ENCODE results near the gene TRUB1.

Gene TRUB1

DNA sequence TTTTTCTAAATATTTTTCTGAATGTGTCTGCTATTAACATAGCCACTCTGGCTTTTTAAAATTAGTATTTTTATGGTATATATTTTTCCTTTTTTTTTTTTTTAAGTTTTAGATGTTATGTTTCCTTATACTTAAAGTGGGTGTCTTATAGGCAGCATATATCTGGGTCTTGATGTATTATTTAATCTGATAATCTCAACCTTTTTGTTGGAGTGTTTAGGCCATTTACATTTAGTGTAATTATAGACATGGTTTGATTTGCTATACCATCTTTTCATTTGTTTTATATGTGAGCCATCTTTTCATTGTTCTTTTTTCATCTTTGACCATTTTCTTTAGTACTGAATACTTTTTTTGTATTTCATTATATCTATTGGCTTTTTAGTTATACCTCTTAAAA, 45.0 kb downstream of the TRUB1 start:
- no peak for DNase-seq

DNA sequence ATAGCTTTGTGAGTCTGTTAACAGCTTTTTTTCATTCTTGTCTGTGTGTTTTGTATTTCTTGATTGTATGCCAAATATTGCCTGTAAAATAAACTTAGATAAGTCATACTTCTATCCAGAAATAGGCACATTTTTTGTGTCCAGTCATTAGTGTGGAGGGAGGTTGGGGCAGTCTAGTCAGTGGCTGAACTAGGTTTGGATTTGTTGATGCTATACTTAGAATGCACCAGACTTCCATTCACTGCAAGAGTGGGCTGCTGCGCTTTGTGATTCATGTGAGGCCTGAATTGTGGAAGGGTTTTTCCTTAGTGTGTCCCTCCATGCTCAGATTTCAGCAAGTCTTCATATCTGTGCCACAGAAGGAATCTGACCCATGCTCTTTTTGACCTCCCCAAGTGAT, 50.0 kb downstream of the TRUB1 start:
- no peak for DNase-seq

DNA sequence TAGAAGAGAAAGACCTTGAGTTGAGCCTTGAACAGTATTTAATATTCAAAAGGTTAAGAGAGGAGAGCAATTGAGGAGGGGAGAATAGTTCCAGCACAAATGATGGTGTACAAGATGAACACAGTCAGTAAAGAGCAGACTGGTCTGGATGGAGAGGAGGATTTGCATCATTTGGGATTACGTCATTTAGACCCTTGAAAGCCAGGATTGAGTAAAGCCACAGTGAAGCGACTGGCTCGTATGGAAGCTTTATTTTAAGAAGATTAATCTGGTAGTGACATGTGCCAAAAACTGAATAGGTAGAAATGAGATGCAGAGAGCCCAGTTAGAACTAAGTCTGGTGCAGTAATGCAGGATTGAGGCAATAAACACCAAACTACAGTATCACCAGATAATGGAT, 52.6 kb downstream of the TRUB1 start:
- DNase-seq: no peak

DNA sequence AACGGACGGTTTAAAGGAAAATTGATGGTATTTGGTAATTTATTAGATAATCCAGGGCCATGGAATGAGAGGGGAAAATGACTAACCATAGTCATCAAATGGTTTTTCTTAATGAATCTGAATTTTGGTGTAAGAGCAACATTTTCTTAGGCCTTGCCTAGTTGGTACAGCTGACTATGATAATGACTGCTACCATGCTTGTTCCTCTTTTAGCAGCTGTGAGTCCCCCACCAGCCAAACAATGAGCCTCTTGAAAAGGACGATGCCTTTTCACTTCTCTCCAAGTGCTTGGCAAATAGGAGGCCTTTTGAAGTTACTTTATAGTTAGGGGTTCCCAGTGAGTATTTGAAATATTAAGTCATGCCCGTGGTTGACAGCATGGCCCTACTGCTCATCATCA, 53.0 kb downstream of the TRUB1 start:
- DNase-seq: peak in 1 of 3 experiments; percentile 6

DNA sequence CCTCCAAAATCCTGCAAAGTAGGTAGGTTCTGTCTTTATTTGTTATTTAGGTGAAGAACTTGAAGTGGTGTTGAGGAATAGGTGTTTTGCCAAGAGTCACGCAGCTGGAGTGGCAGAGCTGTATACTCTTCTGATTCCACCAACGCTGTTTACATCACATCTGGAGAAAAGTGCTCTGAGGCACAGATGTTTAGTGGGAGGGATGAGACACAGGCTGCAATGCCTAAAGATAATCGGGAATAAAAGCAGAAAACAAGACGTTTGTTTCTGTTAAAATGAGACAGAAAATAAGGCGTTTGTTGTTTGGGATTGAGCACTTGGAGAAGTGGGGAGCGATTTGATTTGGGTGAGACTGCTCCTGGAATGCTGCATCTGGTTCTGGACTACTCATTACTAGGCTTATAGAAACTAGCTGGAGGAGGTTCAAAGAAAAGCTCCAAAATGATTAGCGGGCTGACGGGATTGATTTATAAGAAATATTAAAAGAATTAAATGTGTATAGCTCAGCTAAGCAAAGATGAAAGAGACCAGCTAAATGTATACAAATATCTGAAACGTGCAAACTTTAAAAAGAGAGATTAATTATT, 54.3 kb downstream of the TRUB1 start:
- no peak for DNase-seq

DNA sequence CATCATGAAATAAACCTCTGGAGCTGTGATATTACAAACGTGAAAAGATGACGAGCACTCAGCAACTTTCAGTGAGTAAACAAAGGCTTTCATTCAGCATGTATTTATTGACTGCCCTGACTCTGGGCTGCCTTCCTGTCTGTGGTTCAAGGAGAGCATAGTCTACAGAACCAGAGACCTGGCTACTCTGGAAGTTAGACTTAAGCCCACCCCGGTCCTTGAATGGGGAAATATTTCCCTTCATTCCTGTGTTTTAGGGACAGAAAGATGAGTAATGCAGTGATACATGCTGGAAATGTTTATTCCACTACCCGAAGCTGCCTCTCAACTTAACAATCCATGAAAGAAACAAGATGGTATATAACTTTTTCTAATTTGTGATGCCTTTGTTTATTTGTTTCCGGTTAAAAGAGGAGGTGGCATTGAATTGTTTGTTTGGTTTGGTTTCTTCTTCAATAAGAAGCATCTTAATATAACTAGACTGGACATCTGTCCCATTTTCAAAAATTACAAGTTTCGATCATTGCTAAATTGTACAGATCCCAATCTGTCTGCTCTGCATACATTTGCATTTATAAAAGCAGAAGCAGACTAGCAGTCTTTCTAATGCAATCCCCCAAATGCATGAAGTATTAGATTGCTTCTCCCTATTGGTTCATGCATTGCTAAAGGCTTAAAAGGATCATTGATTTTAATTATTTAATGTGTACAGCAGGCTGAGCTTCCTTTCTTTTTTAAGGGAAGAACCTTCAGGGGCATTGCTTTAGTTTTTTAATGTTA, 57.7 kb downstream of the TRUB1 start:
- no peak for DNase-seq

DNA sequence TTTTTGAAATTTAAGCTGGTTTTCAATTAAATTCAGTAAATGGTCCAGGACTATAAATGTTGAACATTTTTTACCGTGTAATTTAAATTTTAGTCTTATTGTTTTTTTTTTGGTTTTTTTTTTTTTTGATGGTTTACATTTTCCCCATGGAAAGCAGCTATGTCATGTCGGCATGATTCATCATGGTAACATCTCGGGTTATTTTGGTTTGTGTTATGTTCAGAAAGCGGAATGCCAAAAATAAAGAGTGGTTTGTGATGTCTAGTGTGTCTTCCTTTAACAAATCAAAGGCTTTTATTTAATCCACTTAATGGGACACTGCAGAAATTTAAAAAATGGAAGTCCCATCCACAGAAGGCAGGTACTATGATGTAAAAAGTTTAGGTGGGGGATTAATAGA, 58.5 kb downstream of the TRUB1 start:
- DNase-seq: no peak

DNA sequence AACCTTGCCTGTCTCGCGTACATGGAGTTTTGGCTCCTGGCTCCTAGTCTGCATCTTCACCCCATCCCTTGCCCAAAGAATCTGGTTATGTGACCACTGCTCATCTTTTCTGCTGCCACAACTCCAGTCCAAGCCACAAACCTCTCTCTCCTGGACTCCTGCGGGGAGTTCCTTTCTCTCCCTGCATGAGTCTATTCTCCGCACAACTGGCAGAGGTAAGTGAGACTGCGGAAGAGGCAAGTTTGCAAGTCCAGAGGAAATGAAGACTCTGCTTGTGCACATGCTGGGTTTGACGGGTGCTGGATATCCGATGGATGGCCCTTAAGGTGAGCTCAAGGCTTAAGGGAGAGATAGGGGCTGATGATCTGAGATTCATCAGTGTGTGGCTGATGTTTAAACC, 61.0 kb downstream of the TRUB1 start:
- DNase-seq: no peak

DNA sequence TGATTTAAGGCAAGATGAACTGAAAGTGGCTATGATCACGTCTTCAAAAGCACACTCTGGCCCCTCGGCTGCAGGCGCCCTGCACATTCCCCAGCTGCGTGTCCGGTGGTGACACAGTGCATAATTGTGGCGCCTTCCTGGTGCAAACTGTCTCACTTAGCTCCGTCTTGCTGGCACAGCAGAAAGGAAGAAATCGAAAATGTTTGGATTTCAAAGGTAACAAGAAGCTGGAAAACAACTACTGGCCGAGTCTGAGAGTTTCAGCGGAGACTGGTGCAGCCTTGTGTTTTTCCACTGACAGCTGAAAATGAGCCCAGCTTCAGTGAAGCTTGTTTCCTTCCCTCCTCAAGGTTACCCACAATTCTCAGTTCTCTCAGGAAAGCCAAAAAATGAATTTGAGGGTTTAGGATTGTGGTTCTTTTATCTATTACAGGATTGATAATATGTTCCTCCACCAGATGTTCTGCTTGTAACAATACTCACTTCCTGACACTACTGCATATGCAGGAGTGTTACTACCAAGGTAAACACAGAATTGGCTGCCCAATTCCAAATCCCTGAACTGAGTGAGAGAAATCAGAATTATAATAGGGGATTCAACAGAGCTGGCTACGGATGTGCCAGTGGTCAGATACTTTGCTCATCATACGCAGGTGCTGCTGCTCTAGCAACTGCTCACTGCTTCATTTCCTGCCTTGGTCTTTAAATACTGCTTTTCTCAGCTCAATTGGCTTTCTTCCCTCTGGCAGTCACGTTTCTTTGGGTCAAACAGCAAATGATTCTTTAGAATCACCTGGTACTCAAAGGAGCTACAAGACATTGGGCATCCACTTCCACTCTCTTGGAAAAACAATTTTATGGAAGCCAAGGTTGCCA, 63.7 kb downstream of the TRUB1 start:
- peak in 1 of 3 experiments; percentile 57 for DNase-seq

DNA sequence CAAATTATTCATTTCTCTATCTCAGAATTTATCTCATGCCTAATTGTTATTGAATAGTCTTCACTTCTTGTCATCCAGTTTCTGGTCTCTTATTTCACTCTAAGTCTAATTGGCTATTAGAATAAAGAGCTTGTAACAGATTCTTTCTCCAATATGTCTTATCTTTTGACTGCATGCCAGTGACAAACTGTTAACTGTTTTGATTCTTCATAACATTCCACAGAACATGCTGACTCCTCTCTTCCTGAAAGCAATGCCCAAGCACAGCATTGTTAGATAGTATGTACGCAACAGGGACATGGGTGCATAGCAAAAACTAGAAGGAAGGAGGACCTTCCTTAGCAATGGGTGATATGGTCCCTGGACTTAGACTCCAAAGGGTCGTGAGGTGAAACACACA, 65.4 kb downstream of the TRUB1 start:
- no peak for DNase-seq

DNA sequence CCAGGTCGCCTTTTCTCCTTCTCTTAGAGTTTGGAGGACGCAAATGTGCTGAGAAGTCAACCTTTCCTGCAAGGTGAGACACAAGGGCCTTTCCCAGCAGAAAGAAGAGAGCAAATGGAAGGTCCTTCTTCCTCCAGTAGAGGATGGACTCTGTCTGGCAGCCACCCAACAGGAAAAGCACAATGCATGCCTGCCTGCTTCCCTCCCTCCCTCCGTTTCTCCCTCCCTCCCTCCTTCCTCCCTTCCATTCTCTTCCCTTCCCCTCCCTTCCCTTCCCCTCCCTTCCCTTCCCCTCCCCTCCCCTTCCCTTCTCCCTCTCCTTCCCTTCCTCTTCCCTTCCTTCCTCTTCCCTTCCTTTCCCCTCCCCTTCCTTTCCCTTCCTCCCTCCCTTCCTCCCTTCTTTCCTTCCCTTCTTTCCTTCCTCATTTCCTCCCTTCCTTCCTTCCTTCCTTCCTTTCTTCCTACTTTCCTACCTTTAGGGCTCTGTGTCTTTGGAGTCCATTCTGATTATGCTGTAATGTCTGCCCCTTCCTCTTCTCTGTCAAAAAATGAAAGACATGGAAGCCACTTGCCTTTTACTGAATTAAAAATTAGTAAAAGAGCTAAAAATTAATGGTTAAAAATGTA, 66.4 kb downstream of the TRUB1 start:
- no peak for DNase-seq

DNA sequence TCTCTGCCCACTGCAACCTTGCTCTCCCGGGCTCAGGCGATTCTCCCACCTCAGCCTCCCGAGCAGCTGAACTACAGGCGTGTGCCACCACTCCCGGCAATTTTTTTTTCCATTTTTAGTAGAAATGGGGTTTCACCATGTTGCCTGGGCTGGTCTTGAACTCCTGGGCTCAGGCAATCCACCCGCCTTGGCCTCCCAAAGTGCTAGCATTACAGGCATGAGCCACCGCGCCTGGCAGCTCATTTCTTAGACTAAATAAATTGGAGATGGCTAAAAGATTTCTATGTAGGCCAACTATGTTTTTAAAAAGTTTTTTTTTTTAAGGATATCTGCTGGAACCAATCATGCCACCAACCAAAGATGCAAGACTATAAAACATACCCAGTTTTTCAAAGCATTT, 67.8 kb downstream of the TRUB1 start:
- DNase-seq: no peak

DNA sequence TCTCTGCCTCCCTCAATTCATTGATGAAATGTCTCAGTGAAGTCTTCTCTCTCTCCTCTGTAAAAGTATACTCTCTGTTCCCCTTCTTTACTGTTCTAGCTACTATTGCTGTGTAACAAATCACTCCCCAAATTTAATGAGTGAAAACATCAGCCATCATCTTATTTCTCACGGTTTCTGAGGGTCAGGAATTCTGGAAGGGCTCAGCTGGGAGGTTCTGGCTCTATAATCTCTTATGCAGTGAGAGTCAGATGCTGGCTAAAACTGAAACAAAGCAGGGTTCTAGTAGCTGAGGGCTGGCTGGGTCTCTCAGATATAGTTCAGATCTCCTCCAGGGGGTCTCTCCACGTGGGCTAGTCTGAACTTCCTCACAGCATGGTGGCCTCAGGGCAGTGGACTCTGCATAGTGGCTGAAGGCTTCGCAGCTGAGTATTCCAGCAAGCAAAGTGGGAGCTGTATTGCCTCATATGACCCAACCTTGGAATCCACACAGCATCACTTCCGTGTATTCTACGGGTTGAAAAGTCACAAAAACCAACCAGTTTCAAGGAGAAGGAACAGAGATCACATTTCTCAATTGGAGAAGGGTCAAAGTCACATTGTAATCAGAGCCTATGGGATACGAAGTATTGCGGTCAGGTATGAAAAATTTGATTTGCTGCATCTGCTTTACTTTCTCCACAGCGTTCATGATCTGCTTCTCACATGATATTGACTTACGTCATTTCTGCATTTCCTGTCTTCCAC, 80.4 kb downstream of the TRUB1 start:
- no peak for DNase-seq

DNA sequence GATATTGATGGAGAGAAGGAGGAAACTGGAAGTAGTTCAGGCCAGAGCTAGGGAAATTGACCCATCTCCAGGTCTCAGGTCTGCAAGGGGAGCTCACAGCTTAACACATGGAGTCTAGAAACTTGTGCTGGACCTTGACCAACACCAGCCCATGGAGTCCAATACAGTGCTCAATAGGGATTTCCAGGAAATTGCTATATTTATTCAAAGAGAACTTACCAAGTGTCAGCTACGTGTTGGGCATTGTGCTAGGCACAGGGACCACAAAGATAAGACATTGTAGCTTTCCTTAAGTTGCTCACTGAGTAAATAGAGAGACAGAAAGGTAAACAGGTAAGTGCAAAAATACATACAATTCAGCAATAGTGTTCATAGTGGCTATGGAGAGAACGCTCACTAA, 82.5 kb downstream of the TRUB1 start:
- no peak for DNase-seq

DNA sequence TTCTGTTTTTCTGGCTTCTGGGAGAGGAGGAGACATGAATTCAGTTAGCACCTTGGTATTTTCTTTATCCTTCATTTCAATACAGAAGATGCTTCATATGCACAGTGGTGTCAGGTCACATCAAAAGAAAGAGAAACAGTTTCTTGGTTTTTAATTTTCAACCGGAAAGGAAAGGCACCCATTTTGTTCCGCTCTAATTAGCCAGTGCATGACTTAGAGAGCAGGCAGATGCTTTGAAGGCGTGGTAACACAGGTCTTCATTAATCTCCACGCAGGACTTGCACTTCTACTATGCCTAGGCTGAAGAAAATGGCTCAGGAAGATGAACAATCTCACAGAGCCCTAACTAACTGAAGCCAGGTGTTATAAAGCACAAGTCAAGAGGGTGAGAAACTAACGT, 84.7 kb downstream of the TRUB1 start:
- DNase-seq: no peak

DNA sequence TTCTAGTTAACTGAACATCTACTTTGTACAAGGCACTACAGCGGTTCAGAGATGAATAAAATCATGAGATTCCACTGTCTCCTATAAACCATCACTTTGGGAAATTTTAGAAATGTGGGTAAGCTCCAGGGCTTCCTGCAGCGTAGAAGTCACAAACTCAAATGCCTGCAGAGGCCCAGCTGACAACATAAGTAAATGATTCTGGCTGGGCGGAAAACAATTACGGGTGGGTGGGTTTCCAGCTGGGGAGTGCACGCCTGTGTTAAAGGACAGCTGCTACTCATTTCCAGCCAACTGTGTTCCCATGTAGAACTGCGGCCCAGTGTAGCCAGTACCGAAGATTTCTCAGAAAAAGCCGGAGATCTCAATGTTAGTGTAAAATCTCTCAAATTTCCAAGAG, 85.7 kb downstream of the TRUB1 start:
- DNase-seq: no peak

DNA sequence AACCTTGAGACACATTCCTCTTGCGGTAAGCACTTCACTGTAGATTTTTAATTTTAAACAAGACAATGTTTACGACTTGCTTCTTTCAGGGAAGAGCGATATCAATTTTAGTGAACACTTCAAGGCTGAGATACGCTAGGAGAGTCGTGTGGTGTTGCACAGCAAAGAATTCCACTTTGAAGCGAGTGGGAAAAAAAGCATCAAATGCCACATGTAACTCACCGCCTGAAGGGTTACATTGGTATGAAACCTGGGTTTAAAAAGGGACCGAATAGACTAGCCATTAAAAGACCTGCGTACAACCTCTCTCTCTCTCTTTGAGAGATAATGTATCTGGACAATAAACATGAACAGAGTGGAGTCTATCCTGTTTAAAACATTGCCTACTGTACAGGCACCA, 86.4 kb downstream of the TRUB1 start:
- no peak for DNase-seq

DNA sequence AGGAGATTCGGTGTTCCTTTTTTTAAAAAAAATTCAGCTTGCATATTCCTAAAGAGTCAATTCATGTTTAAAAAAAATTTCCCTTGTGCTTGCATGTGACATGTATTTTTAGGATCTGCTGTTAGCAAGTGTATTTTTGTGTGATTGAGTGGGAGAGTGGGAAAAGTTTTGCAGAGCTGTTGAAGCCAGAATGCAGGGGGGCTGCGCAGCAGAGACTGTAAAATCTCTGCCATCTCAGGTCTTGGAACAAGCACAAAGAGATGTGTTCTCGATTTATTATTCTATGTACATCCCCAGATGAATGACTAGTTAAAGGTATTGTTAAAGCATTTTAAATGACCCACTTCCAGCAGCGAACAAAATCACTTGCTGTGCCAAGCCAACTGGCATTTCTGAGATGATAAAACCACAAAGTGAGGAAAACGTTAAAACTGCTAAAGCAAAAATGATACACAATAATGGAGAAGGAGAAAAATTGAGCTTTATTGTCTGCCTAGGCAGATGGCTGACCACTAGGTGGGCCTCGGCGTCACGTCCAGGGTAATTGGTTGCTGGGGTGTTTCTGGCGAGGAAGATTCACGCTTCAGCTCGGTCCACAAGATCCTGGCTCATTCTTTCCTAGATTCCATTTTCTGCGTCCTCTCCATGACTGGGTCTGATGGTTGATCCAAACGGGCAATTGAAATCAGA, 88.2 kb downstream of the TRUB1 start:
- peak in 2 of 3 experiments; percentile 79 to 96 for DNase-seq

DNA sequence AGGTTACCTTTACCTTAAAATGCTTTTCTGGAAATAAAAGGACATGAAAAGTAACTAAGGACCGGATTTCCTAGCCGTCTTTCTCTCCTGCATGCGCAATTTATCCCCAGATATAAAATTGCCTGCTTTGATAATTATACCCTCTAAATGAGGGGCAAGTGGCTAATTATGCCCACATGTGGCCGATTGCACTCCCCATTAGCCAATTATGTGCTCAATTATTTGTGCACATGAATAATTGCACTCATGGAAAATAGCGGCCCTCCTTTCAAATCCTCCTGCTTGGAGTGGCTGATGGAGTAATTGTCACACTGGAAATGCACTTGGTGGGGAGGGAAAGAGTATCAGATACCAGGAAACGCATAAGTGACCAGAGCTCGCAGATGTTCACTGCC, 88.7 kb downstream of the TRUB1 start:
- peak in 2 of 3 experiments; percentile 80 to 98 for DNase-seq
